Measurements from ENCODE around the gene GYS2. TPM values are rescaled to one million over a fixed set of nuclear protein-coding genes. Genes with fewer than 3 reads are reported as not detected.
A peak's percentile ranks its signal among the peaks of the same experiment; 100 is the strongest.

GYS2 gene
- total and polyA plus RNA-seq, 9 donors = 0.12 to 0.86 (median 0.28) TPM; not detected in 3

- Histone ChIP-seq H3K27me3 (ENCODE audit: control insufficient read depth, insufficient read depth, low read length) (no peaks in the 10 kb centered on the region), H3K27ac (ENCODE audit: low read length) (no peak overlapping the region), H3K36me3 (ENCODE audit: control insufficient read depth, insufficient read depth, low read length) (peaks cover 13% of the 10 kb centered on the region), H3K4me1 (ENCODE audit: control insufficient read depth, insufficient read depth, low read length) (no peaks in the 10 kb centered on the region), H3K9me3 (replicated peaks; ENCODE audit: control insufficient read depth, low read depth, low read length) (no peaks in the 10 kb centered on the region), H3K4me3 (ENCODE audit: low read length) (no peak overlapping the region)
- no peak for DNase-seq
- WGBS (ENCODE audit: insufficient coverage) = no CpG with 5 or more reads among the region's 2 CpGs
These were observed 88.4 kb downstream of the GYS2 start for GRCh38 chr12:21516281-21516680.

GRCh38 chr12:21509768-21510167 is 94.9 kb downstream of the GYS2 start:
- Histone ChIP-seq H3K9me3 (replicated peaks; ENCODE audit: control insufficient read depth, low read depth, low read length) (no peaks in the 10 kb centered on the region), H3K36me3 (ENCODE audit: control insufficient read depth, insufficient read depth, low read length) (peaks cover 17% of the 10 kb centered on the region), H3K4me1 (ENCODE audit: control insufficient read depth, insufficient read depth, low read length) (no peaks in the 10 kb centered on the region), H3K27ac (ENCODE audit: low read length) (no peak overlapping the region), H3K27me3 (ENCODE audit: control insufficient read depth, insufficient read depth, low read length) (no peaks in the 10 kb centered on the region), H3K4me3 (ENCODE audit: low read length) (no peak overlapping the region)
- WGBS (ENCODE audit: insufficient coverage) = 43% methylated on average over 2 of the region's 2 CpGs
- DNase-seq = no peak

- DNase-seq = no peak
- Histone ChIP-seq H3K9me3 (replicated peaks; ENCODE audit: control insufficient read depth, low read depth, low read length) (no peaks in the 10 kb centered on the region), H3K27ac (ENCODE audit: low read length) (no peak overlapping the region), H3K36me3 (ENCODE audit: control insufficient read depth, insufficient read depth, low read length) (peaks cover 6% of the 10 kb centered on the region), H3K4me1 (ENCODE audit: control insufficient read depth, insufficient read depth, low read length) (peaks cover 4% of the 10 kb centered on the region), H3K4me3 (ENCODE audit: low read length) (no peak overlapping the region), H3K27me3 (ENCODE audit: control insufficient read depth, insufficient read depth, low read length) (no peaks in the 10 kb centered on the region)
- no CpG with 5 or more reads among the region's 2 CpGs for WGBS (ENCODE audit: insufficient coverage)
These were observed 96.8 kb downstream of the GYS2 start for GRCh38 chr12:21507849-21508248.

- Histone ChIP-seq H3K27ac (ENCODE audit: low read length) (no peak overlapping the region), H3K36me3 (ENCODE audit: control insufficient read depth, insufficient read depth, low read length) (peaks cover 2% of the 10 kb centered on the region), H3K4me1 (ENCODE audit: control insufficient read depth, insufficient read depth, low read length) (peaks cover 6% of the 10 kb centered on the region), H3K9me3 (replicated peaks; ENCODE audit: control insufficient read depth, low read depth, low read length) (no peaks in the 10 kb centered on the region), H3K27me3 (ENCODE audit: control insufficient read depth, insufficient read depth, low read length) (no peaks in the 10 kb centered on the region), H3K4me3 (ENCODE audit: low read length) (no peak overlapping the region)
- no CpG with 5 or more reads among the region's 2 CpGs for WGBS (ENCODE audit: insufficient coverage)
- DNase-seq = no peak
These were observed 98.8 kb downstream of the GYS2 start for GRCh38 chr12:21505888-21506287.

GRCh38 chr12:21502872-21503271 is 101.8 kb downstream of the GYS2 start:
- no peak for DNase-seq
- Histone ChIP-seq H3K36me3 (ENCODE audit: control insufficient read depth, insufficient read depth, low read length) (peaks cover 6% of the 10 kb centered on the region), H3K4me1 (ENCODE audit: control insufficient read depth, insufficient read depth, low read length) (peaks cover 12% of the 10 kb centered on the region), H3K4me3 (ENCODE audit: low read length) (peak overlapping the region; percentile 97), H3K9me3 (replicated peaks; ENCODE audit: control insufficient read depth, low read depth, low read length) (no peaks in the 10 kb centered on the region), H3K27me3 (ENCODE audit: control insufficient read depth, insufficient read depth, low read length) (no peaks in the 10 kb centered on the region), H3K27ac (ENCODE audit: low read length) (no peak overlapping the region)
- WGBS (ENCODE audit: insufficient coverage) = no CpG with 5 or more reads among the region's 1 CpG

GRCh38 chr12:21502164-21502496 is 102.5 kb downstream of the GYS2 start:
- 0% methylated on average over 4 of the region's 14 CpGs for WGBS (ENCODE audit: insufficient coverage)
- H3K4me3 ChIP-seq (ENCODE audit: low read length) = peak overlapping the region; percentile 97
- peak overlapping the region; percentile 97 for H3K27ac ChIP-seq (ENCODE audit: low read length)
- DNase-seq = peak; percentile 57
- H3K27me3 ChIP-seq (ENCODE audit: control insufficient read depth, insufficient read depth, low read length) = no peaks in the 10 kb centered on the region
- H3K4me1 ChIP-seq (ENCODE audit: control insufficient read depth, insufficient read depth, low read length) = peaks cover 12% of the 10 kb centered on the region
- no peaks in the 10 kb centered on the region for H3K9me3 ChIP-seq (replicated peaks; ENCODE audit: control insufficient read depth, low read depth, low read length)
- H3K36me3 ChIP-seq (ENCODE audit: control insufficient read depth, insufficient read depth, low read length) = peaks cover 13% of the 10 kb centered on the region

GRCh38 chr12:21501258-21502163 is 103.1 kb downstream of the GYS2 start, which contains the start of the genes GOLT1B and RECQL:
GOLT1B (plus strand) TSS chr12:21501789; CDS start chr12:21501924, 135 bp downstream.
RECQL (minus strand) TSS chr12:21501635; CDS start chr12:21499570, 2,065 bp downstream.
- under 1% methylated on average over 44 of the region's 61 CpGs for WGBS (ENCODE audit: insufficient coverage)

GRCh38 chr12:21500786-21501257 is 103.8 kb downstream of the GYS2 start:
- no peak for DNase-seq
- peaks cover 26% of the 10 kb centered on the region for H3K36me3 ChIP-seq (ENCODE audit: control insufficient read depth, insufficient read depth, low read length)
- WGBS (ENCODE audit: insufficient coverage) = 0% methylated on average over 1 of the region's 8 CpGs
- peaks cover 12% of the 10 kb centered on the region for H3K4me1 ChIP-seq (ENCODE audit: control insufficient read depth, insufficient read depth, low read length)
- H3K27ac ChIP-seq (ENCODE audit: low read length) = peak overlapping the region; percentile 97
- no peaks in the 10 kb centered on the region for H3K27me3 ChIP-seq (ENCODE audit: control insufficient read depth, insufficient read depth, low read length)
- H3K4me3 ChIP-seq (ENCODE audit: low read length) = peak overlapping the region; percentile 97
- no peaks in the 10 kb centered on the region for H3K9me3 ChIP-seq (replicated peaks; ENCODE audit: control insufficient read depth, low read depth, low read length)

More at GRCh38 chr12:21501258-21502163, 103.1 kb downstream of the GYS2 start, which contains the start of the genes GOLT1B and RECQL:
- peak; percentile 99 for DNase-seq
- Histone ChIP-seq H3K36me3 (ENCODE audit: control insufficient read depth, insufficient read depth, low read length) (peaks cover 19% of the 10 kb centered on the region), H3K4me1 (ENCODE audit: control insufficient read depth, insufficient read depth, low read length) (peaks cover 12% of the 10 kb centered on the region), H3K4me3 (ENCODE audit: low read length) (peak within 1 kb of the TSS; percentile 97), H3K27ac (ENCODE audit: low read length) (peak within 1 kb of the TSS; percentile 97), H3K27me3 (ENCODE audit: control insufficient read depth, insufficient read depth, low read length) (no peaks in the 10 kb centered on the region), H3K9me3 (replicated peaks; ENCODE audit: control insufficient read depth, low read depth, low read length) (no peaks in the 10 kb centered on the region)

- no peak overlapping the region for H3K27ac ChIP-seq (ENCODE audit: low read length)
- no CpG with 5 or more reads among the region's 2 CpGs for WGBS (ENCODE audit: insufficient coverage)
- H3K36me3 ChIP-seq (ENCODE audit: control insufficient read depth, insufficient read depth, low read length) = peaks cover 33% of the 10 kb centered on the region
- H3K4me3 ChIP-seq (ENCODE audit: low read length) = no peak overlapping the region
- no peaks in the 10 kb centered on the region for H3K27me3 ChIP-seq (ENCODE audit: control insufficient read depth, insufficient read depth, low read length)
- no peak for DNase-seq
- H3K4me1 ChIP-seq (ENCODE audit: control insufficient read depth, insufficient read depth, low read length) = peaks cover 12% of the 10 kb centered on the region
- no peaks in the 10 kb centered on the region for H3K9me3 ChIP-seq (replicated peaks; ENCODE audit: control insufficient read depth, low read depth, low read length)
These were observed 104.9 kb downstream of the GYS2 start for GRCh38 chr12:21499765-21500164.

All from muscle of leg (tissue), 11 donors.